B cell (primary cell): Measurements from ENCODE around the gene CMTM7.
"Not testable (repeated sequence)": the region's sequence is repeated elsewhere in the genome, so short reads cannot be mapped to it uniquely, and the experiment has no call there.

Experiments used
- EZH2 ChIP-seq: IDR thresholded peaks from 2 replicates; pipeline ENCODE4 v1.6.1; 2012; ENCODE audit warnings: borderline replicate concordance, low read depth, mild to moderate bottlenecking, moderate library complexity, low read length; ENCODE audit not compliant: insufficient read depth, poor library complexity, severe bottlenecking
- TF ChIP-seq, protein P1 (sequence below): fragments of 200-600 bp; IDR thresholded peaks from one replicate; pipeline ENCODE4 v1.8.0; 2022; ENCODE audit warnings: antibody characterized with exemption, mild to moderate bottlenecking

DNA sequence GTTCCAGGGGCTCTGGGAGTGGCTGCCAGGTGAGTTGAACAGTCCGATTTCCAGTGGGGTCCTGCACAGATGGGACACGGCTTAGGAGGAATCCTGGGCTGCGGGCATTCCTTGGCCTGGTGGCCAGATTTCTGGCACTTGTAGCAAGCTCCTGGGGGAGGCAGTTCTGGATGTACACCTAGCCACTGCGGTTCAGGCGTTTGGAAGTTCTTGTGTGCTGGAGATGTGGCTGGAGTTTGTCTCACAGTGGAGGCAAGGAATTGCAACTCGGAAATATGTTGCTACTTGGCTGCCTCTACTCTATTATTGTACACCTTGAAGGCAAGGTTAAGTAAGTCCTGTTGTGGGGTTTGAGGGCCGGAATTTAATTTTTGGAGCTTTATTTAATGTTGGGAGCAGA lies 73.1 kb downstream of the CMTM7 start:
- TF ChIP-seq, protein P1, sequence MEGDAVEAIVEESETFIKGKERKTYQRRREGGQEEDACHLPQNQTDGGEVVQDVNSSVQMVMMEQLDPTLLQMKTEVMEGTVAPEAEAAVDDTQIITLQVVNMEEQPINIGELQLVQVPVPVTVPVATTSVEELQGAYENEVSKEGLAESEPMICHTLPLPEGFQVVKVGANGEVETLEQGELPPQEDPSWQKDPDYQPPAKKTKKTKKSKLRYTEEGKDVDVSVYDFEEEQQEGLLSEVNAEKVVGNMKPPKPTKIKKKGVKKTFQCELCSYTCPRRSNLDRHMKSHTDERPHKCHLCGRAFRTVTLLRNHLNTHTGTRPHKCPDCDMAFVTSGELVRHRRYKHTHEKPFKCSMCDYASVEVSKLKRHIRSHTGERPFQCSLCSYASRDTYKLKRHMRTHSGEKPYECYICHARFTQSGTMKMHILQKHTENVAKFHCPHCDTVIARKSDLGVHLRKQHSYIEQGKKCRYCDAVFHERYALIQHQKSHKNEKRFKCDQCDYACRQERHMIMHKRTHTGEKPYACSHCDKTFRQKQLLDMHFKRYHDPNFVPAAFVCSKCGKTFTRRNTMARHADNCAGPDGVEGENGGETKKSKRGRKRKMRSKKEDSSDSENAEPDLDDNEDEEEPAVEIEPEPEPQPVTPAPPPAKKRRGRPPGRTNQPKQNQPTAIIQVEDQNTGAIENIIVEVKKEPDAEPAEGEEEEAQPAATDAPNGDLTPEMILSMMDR = not testable (repeated sequence)
- TF ChIP-seq EZH2 = not testable (repeated sequence)
